ENCODE data around the gene TCF3.
"Not testable (repeated sequence)": the region's sequence is repeated elsewhere in the genome, so short reads cannot be mapped to it uniquely, and the experiment has no call there.

TCF3 gene

GRCh38 chr19:1650650-1651567 lies 1.5 kb downstream of the TCF3 start:
- DNase-seq (ENCODE audit: low read depth) = no peak

- no peak for DNase-seq (ENCODE audit: low read depth)
These were observed 2.4 kb downstream of the TCF3 start for GRCh38 chr19:1649706-1650649.

GRCh38 chr19:1648920-1649541 lies 3.4 kb downstream of the TCF3 start:
- DNase-seq (ENCODE audit: low read depth) = no peak

GRCh38 chr19:1648459-1648849 lies 4.0 kb downstream of the TCF3 start:
- no peak for DNase-seq (ENCODE audit: low read depth)

GRCh38 chr19:1647501-1648458 lies 4.6 kb downstream of the TCF3 start:
- DNase-seq (ENCODE audit: low read depth) = no peak

- DNase-seq (ENCODE audit: low read depth) = no peak
These were observed 5.6 kb downstream of the TCF3 start for GRCh38 chr19:1646659-1647453.

- no peak for DNase-seq (ENCODE audit: low read depth)
These were observed 6.3 kb downstream of the TCF3 start for GRCh38 chr19:1646149-1646548.

GRCh38 chr19:1645299-1645698 lies 7.1 kb downstream of the TCF3 start:
- no peak for DNase-seq (ENCODE audit: low read depth)

GRCh38 chr19:1644070-1644469 lies 8.3 kb downstream of the TCF3 start:
- DNase-seq (ENCODE audit: low read depth) = no peak

GRCh38 chr19:1640893-1641448 lies 11.4 kb downstream of the TCF3 start:
- not testable (repeated sequence) for DNase-seq (ENCODE audit: low read depth)

GRCh38 chr19:1636325-1637236 lies 15.8 kb downstream of the TCF3 start:
- DNase-seq (ENCODE audit: low read depth) = no peak

- no peak for DNase-seq (ENCODE audit: low read depth)
These were observed 17.5 kb downstream of the TCF3 start for GRCh38 chr19:1634938-1635243.

GRCh38 chr19:1634242-1634937 lies 18.0 kb downstream of the TCF3 start:
- DNase-seq (ENCODE audit: low read depth) = no peak

GRCh38 chr19:1633269-1633826 lies 19.1 kb downstream of the TCF3 start:
- DNase-seq (ENCODE audit: low read depth) = no peak

GRCh38 chr19:1632462-1633268 lies 19.8 kb downstream of the TCF3 start:
- no peak for DNase-seq (ENCODE audit: low read depth)

- no peak for DNase-seq (ENCODE audit: low read depth)
These were observed 20.8 kb downstream of the TCF3 start for GRCh38 chr19:1631557-1632100.

- no peak for DNase-seq (ENCODE audit: low read depth)
These were observed 21.6 kb downstream of the TCF3 start for GRCh38 chr19:1630811-1631210.
